Rectal smooth muscle tissue (tissue), 1 donor: ENCODE data around the gene AMER3.
"Not testable (repeated sequence)": the region's sequence is repeated elsewhere in the genome, so short reads cannot be mapped to it uniquely, and the experiment has no call there.

Source experiments
- H3K27ac ChIP-seq: one replicate; pipeline ENCODE4 v1.7.0; 2013; ENCODE audit warnings: low read depth, low read length, inconsistent platforms
- H3K27me3 ChIP-seq: one replicate; pipeline ENCODE4 v1.7.0; 2013; ENCODE audit warnings: low read length; ENCODE audit not compliant: control insufficient read depth, insufficient read depth
- H3K36me3 ChIP-seq: one replicate; pipeline ENCODE4 v1.7.0; 2013; ENCODE audit warnings: low read length; ENCODE audit not compliant: control insufficient read depth, insufficient read depth
- H3K4me1 ChIP-seq: one replicate; pipeline ENCODE4 v1.7.0; 2013; ENCODE audit warnings: low read length; ENCODE audit not compliant: control insufficient read depth, insufficient read depth
- H3K4me3 ChIP-seq: one replicate; pipeline ENCODE4 v1.7.0; 2013; ENCODE audit warnings: low read length
- H3K9ac ChIP-seq: one replicate; pipeline ENCODE4 v1.7.0; 2013; ENCODE audit warnings: low read length

AMER3 gene

DNA sequence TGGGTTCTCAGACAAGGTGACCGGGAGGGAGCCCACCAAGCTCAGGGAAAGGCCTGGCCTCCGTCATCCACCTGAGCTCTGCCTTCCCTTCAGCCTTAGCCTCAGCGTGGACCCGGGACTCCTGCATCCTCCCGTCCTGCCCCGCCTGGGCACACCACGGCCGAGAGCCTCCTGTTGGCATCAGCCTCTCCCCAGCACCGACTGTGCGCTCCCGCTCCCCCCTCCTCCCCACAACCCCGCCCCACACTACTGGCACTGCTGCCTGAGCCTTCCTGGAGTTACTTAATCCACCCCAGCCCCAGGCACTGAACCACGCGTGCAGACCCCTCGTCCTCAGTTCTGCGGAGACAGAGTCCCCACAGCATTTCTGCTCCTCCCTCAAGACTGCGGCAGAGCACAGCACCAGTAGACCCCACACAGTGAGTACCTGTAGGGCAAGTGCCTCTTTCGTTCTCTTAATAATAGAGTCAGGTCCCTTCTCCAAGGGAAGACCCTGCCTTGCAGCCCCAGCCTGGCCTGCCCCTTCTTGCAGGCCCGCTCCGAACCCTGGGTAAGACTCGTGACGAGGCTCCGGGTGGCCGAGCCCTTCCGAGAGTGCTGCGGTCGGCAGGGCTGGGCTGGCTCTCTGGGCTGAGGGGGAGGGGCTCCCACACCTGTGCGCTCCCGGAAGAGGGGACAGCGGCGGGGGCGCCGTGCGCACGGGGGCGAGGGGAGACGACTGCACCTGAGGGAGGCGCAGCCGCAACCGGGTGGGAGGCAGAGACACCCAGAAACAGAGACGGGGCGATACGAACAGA lies at the start of gene AMER3:
Gene AMER3, plus strand, starts transcription at position 285 of the 797 bp plus-strand sequence. CDS start 6,533 bp downstream, outside the sequence.
- Histone ChIP-seq H3K36me3 (no peaks in the 10 kb centered on the region), H3K27me3 (peaks cover 13% of the 10 kb centered on the region), H3K9ac (no peak within 1 kb of the TSS), H3K4me3 (no peak within 1 kb of the TSS), H3K4me1 (no peaks in the 10 kb centered on the region), H3K27ac (no peak within 1 kb of the TSS)

DNA sequence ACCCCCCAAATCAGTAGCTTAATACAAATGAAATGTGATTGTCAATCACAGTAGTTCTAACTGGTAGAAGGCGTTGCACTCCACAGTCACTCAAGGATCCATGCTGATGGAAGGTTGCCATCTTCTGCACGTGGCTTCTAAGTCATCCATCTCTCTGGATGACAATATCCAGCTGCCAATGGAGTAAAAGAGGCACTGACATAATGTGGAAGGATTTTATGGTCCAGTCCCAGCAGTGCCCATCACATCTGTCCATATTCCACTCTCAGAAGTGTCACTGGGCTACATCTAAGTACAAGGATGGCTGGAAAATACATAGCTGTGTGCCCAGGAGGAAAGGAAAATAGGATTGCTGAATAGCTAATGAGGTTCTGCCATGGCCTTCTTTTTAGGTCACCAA lies 40.5 kb upstream of the AMER3 start:
- not testable (repeated sequence) for H3K4me1 ChIP-seq, H3K27ac ChIP-seq, H3K27me3 ChIP-seq, H3K36me3 ChIP-seq, H3K9ac ChIP-seq, H3K4me3 ChIP-seq

- no peaks in the 10 kb centered on the region for H3K27me3 ChIP-seq
- no peaks in the 10 kb centered on the region for H3K4me1 ChIP-seq
- no peak overlapping the region for H3K27ac ChIP-seq
- H3K9ac ChIP-seq, result no peak overlapping the region
- no peak overlapping the region for H3K4me3 ChIP-seq
- no peaks in the 10 kb centered on the region for H3K36me3 ChIP-seq
Measured at GRCh38 chr2:130720036-130720435, 35.3 kb upstream of the AMER3 start.

- Histone ChIP-seq H3K4me3 (no peak overlapping the region), H3K27ac (no peak overlapping the region), H3K27me3 (no peaks in the 10 kb centered on the region), H3K4me1 (no peaks in the 10 kb centered on the region), H3K36me3 (no peaks in the 10 kb centered on the region), H3K9ac (no peak overlapping the region)
Measured at GRCh38 chr2:130720528-130720927, 34.8 kb upstream of the AMER3 start.

- Histone ChIP-seq H3K27ac (no peak overlapping the region), H3K4me3 (no peak overlapping the region), H3K36me3 (no peaks in the 10 kb centered on the region), H3K9ac (no peak overlapping the region), H3K4me1 (peaks cover 9% of the 10 kb centered on the region), H3K27me3 (no peaks in the 10 kb centered on the region)
Measured at GRCh38 chr2:130724455-130724854, 30.9 kb upstream of the AMER3 start.

DNA sequence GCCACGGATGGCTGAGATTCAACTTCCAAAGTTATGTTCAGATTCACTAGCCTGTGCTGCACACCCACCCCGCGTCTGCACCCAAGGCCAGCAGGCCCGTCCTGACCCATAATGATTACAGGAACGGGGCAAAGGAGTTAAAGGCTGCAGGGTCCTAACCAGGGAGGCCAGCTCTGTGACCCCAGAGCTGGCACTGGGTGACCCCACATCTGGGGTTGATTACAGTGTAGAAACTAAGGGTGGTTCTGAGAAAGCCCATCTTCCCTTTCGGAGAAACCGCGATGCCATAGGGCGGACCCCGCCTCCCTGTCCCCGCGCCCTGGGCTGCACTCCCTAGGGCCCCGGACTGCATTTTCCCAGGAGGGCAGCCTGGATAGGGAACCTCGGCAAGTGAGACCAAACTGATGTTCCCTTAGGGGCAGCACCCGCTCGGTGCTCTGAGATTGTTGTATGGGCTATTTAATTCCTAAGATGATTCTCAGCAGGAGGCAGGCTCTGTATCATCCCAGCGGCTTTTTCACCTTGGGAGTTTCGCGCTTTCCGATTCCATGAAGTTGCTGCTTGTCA lies 28.6 kb upstream of the AMER3 start:
- Histone ChIP-seq H3K27ac (no peak overlapping the region), H3K36me3 (no peaks in the 10 kb centered on the region), H3K27me3 (no peaks in the 10 kb centered on the region), H3K9ac (no peak overlapping the region), H3K4me1 (peaks cover 9% of the 10 kb centered on the region), H3K4me3 (peak overlapping the region; percentile 72)

DNA sequence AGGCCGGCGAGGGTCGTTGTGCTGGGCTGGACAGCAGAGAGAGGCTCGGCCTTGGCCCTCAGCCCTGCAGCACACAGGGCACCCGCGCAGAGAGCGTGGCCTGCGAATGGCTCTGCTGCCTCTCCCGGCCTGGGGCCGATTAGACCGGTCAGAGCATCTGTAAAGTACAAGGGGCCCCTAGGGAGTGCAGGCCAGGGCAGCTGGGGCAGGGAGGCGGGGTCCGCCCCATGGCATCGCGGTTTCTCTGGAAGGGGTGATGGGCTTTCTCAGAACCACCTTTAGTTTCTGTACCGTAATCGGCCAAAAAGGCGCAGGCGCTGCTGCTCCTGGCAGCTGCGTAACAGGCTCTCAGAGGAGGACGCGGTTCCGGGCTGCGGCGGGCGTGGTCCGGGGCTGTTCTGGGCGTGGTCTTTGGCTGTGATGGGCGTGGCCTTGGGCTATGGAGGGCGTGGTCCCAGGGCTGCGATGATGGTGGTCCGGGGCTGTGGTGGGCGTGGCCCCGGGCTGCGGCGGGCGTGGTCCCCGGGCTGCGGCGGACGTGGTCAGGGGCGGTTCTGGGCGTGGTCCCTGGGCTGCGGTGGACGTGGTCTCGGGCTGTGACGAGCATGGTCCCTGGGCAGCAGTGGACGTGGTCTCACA lies 27.9 kb upstream of the AMER3 start:
- Histone ChIP-seq H3K4me1 (peaks cover 9% of the 10 kb centered on the region), H3K4me3 (peak overlapping the region; percentile 72), H3K36me3 (no peaks in the 10 kb centered on the region), H3K27me3 (no peaks in the 10 kb centered on the region), H3K9ac (peak overlapping the region; percentile 68), H3K27ac (peak overlapping the region; percentile 45)

DNA sequence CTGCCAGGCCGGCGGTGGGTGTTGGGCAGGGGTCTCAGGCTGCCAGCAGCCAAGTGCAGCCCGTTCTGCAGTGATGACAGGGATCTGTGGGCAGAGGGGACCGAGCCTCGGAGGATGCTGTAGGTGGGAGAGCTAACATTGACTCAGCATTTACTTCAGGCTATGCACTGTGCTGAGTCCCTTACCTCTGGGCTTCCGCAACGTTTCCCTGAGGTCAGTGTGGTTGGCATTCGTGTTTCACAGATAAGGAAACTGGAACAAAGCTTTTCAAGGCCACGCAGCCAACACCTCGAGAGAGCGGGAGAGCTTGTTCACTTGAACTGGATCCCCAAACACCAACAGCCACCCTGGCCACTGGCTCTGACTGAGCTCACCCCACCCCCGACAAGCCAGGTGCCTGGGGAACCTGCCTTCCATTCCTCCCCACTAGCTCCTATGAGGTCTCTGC lies 27.3 kb upstream of the AMER3 start:
- Histone ChIP-seq H3K27me3 (no peaks in the 10 kb centered on the region), H3K9ac (no peak overlapping the region), H3K27ac (no peak overlapping the region), H3K4me3 (peak overlapping the region; percentile 72), H3K36me3 (no peaks in the 10 kb centered on the region), H3K4me1 (peaks cover 9% of the 10 kb centered on the region)

GRCh38 chr2:130728549-130729316 lies 26.6 kb upstream of the AMER3 start, which contains the start of gene GPR148:
Gene GPR148 (plus strand): TSS chr2:130729070. CDS start chr2:130729152, 82 bp downstream.
- Histone ChIP-seq H3K27me3 (no peaks in the 10 kb centered on the region), H3K4me3 (no peak within 1 kb of the TSS), H3K9ac (no peak within 1 kb of the TSS), H3K36me3 (no peaks in the 10 kb centered on the region), H3K27ac (no peak within 1 kb of the TSS), H3K4me1 (peaks cover 9% of the 10 kb centered on the region)

DNA sequence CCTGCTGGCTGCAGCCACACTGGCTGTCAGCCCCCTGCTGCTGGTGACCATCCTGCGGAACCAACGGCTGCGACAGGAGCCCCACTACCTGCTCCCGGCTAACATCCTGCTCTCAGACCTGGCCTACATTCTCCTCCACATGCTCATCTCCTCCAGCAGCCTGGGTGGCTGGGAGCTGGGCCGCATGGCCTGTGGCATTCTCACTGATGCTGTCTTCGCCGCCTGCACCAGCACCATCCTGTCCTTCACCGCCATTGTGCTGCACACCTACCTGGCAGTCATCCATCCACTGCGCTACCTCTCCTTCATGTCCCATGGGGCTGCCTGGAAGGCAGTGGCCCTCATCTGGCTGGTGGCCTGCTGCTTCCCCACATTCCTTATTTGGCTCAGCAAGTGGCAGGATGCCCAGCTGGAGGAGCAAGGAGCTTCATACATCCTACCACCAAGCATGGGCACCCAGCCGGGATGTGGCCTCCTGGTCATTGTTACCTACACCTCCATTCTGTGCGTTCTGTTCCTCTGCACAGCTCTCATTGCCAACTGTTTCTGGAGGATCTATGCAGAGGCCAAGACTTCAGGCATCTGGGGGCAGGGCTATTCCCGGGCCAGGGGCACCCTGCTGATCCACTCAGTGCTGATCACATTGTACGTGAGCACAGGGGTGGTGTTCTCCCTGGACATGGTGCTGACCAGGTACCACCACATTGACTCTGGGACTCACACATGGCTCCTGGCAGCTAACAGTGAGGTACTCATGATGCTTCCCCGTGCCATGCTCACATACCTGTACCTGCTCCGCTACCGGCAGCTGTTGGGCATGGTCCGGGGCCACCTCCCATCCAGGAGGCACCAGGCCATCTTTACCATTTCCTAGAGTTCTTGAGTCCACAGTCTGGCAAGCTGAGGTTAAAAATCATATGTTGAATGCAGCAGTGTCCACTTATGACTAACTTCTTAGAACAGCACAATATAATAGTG lies 25.7 kb upstream of the AMER3 start:
- no peak overlapping the region for H3K4me3 ChIP-seq
- H3K9ac ChIP-seq, result no peak overlapping the region
- peaks cover 9% of the 10 kb centered on the region for H3K4me1 ChIP-seq
- no peaks in the 10 kb centered on the region for H3K27me3 ChIP-seq
- H3K36me3 ChIP-seq, result no peaks in the 10 kb centered on the region
- no peak overlapping the region for H3K27ac ChIP-seq

DNA sequence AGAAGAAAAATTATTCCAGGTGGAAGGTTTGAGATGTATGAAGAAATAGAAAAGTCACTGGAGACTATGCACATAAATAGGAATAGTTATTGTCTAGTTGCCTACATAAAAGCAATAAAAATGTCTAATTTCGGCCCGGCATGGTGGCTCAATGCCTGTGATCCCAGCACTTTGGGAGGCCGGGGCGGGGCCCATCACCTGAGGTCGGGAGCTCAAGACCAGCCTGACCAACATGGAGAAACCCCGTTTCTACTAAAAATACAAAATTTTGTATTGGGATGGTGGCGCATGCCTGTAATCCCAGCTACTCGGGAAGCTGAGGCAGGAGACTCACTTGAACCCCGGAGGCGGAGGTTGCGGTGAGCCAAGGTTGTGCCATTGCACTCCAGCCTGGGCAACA lies 23.1 kb upstream of the AMER3 start:
- H3K4me1 ChIP-seq, H3K27ac ChIP-seq, H3K36me3 ChIP-seq, H3K4me3 ChIP-seq, H3K9ac ChIP-seq, H3K27me3 ChIP-seq: not testable (repeated sequence)
